Common myeloid progenitor, CD34-positive (primary cell): ENCODE measurements around the gene TEAD1.

Source experiments
- CTCF ChIA-PET: fragments of 350-600 bp; sonication (Branson Sonifier 250); formaldehyde crosslinking; loops from one replicate; lab custom pipeline; 2021; ENCODE audit warnings: antibody characterized with exemption; lab: Charles Lee
- POLR2A ChIA-PET: fragments of 350-600 bp; sonication (Branson Sonifier 250); formaldehyde crosslinking; loops from one replicate; lab custom pipeline; 2021; ENCODE audit warnings: antibody characterized with exemption; lab: Charles Lee
- DNase-seq, 3 donors: peaks; one replicate each; pipeline versions ENCODE4 v3.0.0 to v3.0.0-alpha.2; 2013
- H3K27ac ChIP-seq, 2 experiments: 1 replicate in 1 of 2; 2 replicates in 1 of 2; pipeline ENCODE4 v1.7.0; 2013; ENCODE audit warnings: inconsistent platforms in 2 of 2, low read length in 2 of 2, mild to moderate bottlenecking in 2 of 2, low read depth in 1 of 2, moderate library complexity in 1 of 2; ENCODE audit not compliant: severe bottlenecking in 2 of 2, insufficient read depth in 1 of 2, poor library complexity in 1 of 2
- H3K27me3 ChIP-seq, 5 experiments: replicated peaks in 2 of 5; 1 replicate in 3 of 5; 2 replicates in 2 of 5; pipeline versions ENCODE4 v1.6.1 to v1.7.0; 2013; ENCODE audit warnings: low read length in 4 of 5, mild to moderate bottlenecking in 2 of 5, moderate library complexity in 2 of 5, inconsistent platforms in 1 of 5; ENCODE audit not compliant: insufficient read depth in 5 of 5, control insufficient read depth in 4 of 5
- H3K36me3 ChIP-seq, 4 experiments: 1 replicate in 2 of 4; 2 replicates in 2 of 4; pipeline versions ENCODE4 v1.6.1 to v1.7.0; 2013; ENCODE audit warnings: low read length in 3 of 4, control low read depth in 1 of 4, mild to moderate bottlenecking in 1 of 4; ENCODE audit not compliant: control insufficient read depth in 4 of 4, insufficient read depth in 4 of 4
- H3K4me1 ChIP-seq, 4 experiments: 1 replicate in 3 of 4; 2 replicates in 1 of 4; pipeline versions ENCODE4 v1.6.1 to v1.7.1; 2013; ENCODE audit warnings: low read length in 3 of 4, mild to moderate bottlenecking in 3 of 4, control low read depth in 1 of 4, inconsistent platforms in 1 of 4, moderate library complexity in 1 of 4; ENCODE audit not compliant: control insufficient read depth in 4 of 4, insufficient read depth in 4 of 4; ENCODE audit errors: control extremely low read depth in 1 of 4
- H3K4me3 ChIP-seq, 7 experiments: 1 replicate in 4 of 7; 2 replicates in 3 of 7; pipeline versions ENCODE4 v1.5.1 to v1.7.0; 2013; ENCODE audit warnings: mild to moderate bottlenecking in 7 of 7, low read length in 6 of 7, moderate library complexity in 6 of 7, inconsistent platforms in 2 of 7, low read depth in 2 of 7, control low read depth in 1 of 7; ENCODE audit not compliant: insufficient read depth in 4 of 7, control insufficient read depth in 1 of 7; ENCODE audit errors: extremely low read depth in 1 of 7
- H3K9me3 ChIP-seq, 5 experiments: 1 replicate in 4 of 5; 2 replicates in 1 of 5; pipeline versions ENCODE4 v1.6.1 to v1.7.1; 2013; ENCODE audit warnings: low read length in 4 of 5, mild to moderate bottlenecking in 2 of 5, inconsistent platforms in 1 of 5, low read depth in 1 of 5, moderate library complexity in 1 of 5; ENCODE audit not compliant: control insufficient read depth in 4 of 5, insufficient read depth in 2 of 5; ENCODE audit errors: control extremely low read depth in 1 of 5
- whole genome bisulfite sequencing: methylation state at CpG from one replicate; pipeline ENCODE4 v1.1.5; 2013; ENCODE audit not compliant: insufficient coverage; 5-methylcytosine and 5-hydroxymethylcytosine counted together

TEAD1 gene

GRCh38 chr11:12966002-12966401 lies 291.8 kb downstream of the TEAD1 start:
- POLR2A ChIA-PET: no interaction called here
- Histone ChIP-seq H3K36me3 (no peaks in the 10 kb centered on the region), H3K4me1 (no peaks in the 10 kb centered on the region), H3K27ac (no peak overlapping the region), H3K9me3 (peaks cover 0 to 3% (median 0%) of the 10 kb centered on the region in 5 experiments), H3K27me3 (peaks cover 0 to 3% (median 0%) of the 10 kb centered on the region in 5 experiments), H3K4me3 (no peak overlapping the region)
- CTCF ChIA-PET: interaction anchor here (1.2 to 3.0 kb wide), 5 partner anchors 8 to 186 kb away, joined by 3 to 22 read pairs (median 6); no protein-coding TSS in a partner anchor
- DNase-seq: no peak
- WGBS: 98% methylated on average over 5 of the region's 5 CpGs

DNA sequence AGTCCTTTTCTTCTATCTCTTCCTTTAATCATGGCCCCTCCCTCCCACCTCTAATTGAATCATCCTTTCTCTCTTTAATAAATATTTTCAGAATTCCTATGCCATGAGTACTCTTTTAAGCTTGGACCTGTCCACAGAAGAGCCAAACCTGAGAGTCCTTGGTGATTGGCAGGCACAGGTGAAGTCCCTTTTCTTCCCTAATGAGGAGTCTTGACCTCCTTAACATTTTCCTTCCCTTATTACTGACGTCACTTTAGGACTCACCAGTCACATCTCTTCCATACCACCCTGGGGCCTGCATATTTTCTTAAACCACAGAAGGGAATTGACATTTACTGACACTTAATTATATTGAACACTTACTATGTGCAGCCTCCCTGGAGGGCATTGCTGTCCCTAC lies 293.9 kb downstream of the TEAD1 start:
- H3K36me3 ChIP-seq: no peaks in the 10 kb centered on the region
- no peak overlapping the region for H3K27ac ChIP-seq
- H3K4me1 ChIP-seq: no peaks in the 10 kb centered on the region
- no peak overlapping the region for H3K4me3 ChIP-seq
- DNase-seq: no peak
- WGBS: 100% methylated on average over 1 of the region's 1 CpG
- POLR2A ChIA-PET: no interaction called here
- H3K9me3 ChIP-seq: peaks cover 0 to 3% (median 0%) of the 10 kb centered on the region in 5 experiments
- CTCF ChIA-PET: interaction anchor here (1.3 to 2.0 kb wide), 2 partner anchors 9 to 216 kb away, joined by 5 to 6 read pairs; no protein-coding TSS in a partner anchor
- H3K27me3 ChIP-seq: peaks cover 0 to 3% (median 0%) of the 10 kb centered on the region in 5 experiments

DNA sequence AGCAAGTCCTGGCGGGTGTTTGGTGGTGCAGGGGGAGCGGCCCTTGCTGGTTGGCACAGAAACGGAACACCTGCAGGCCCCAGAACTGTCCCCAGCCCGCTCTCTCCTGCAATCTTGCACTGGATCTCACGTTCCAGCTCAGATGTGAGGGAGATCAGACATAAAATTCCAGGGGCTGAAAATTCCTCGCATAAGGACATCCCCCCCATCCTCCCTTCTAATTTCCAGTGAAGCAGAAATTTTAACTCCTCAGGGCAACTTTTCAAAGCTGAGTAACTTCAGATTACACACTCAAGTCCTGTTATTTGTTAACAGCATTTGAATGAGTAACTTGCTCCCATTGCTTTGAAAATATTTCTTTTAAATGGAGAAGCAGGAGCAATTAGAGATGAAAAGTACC lies 294.6 kb downstream of the TEAD1 start:
- Histone ChIP-seq H3K9me3 (peaks cover 0 to 3% (median 0%) of the 10 kb centered on the region in 5 experiments), H3K27me3 (peaks cover 0 to 3% (median 0%) of the 10 kb centered on the region in 5 experiments), H3K36me3 (no peaks in the 10 kb centered on the region), H3K4me1 (no peaks in the 10 kb centered on the region), H3K27ac (no peak overlapping the region), H3K4me3 (no peak overlapping the region)
- no peak for DNase-seq
- ChIA-PET POLR2A (no interaction called here), CTCF (interaction anchor here (2.0 kb wide), 1 partner anchor 9 kb away, joined by 6 read pairs; no protein-coding TSS in a partner anchor)
- 95% methylated on average over 6 of the region's 6 CpGs for WGBS

GRCh38 chr11:12971955-12972354 lies 297.7 kb downstream of the TEAD1 start:
- no peaks in the 10 kb centered on the region for H3K4me1 ChIP-seq
- POLR2A ChIA-PET: interaction anchor here (0.6 kb wide), 1 partner anchor 382 kb away, joined by 4 read pairs; no protein-coding TSS in a partner anchor

DNA sequence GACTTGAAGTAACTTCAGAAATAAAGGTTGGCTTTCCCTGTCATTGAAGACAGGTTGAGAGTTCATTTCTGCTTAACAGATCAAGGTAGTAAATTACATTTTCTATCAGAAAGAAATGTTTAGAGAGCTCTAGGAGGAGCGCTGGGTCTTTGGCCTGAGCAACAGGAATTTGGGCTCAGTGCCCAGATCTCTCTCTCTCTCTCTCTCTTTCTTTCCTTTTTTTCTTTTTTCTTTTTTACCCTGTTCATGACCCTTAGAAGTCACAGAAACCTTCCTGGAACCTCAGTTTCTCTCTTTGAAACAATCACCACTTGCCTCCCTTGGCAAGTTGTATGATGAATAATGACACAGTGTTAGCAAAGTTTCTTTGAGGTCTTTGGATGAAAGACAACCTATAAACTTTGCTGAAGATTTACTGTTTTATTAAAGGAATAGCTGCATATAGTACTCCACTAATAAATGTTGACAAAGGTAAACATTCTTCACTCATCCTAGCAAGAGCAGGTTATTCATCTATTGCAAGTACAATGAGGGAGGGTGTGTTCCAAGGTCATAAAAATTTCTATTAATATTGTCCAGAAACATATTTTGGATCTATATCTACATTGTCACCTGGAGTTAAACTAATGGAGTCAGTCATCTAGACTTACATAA lies 299.4 kb downstream of the TEAD1 start:
- H3K4me3 ChIP-seq: no peak overlapping the region
- ChIA-PET CTCF (interaction anchor here (2.5 kb wide), 1 partner anchor 9 kb away, joined by 13 read pairs; no protein-coding TSS in a partner anchor), POLR2A (no interaction called here)
- no peak for DNase-seq
- no peak overlapping the region for H3K27ac ChIP-seq
- peaks cover 0 to 3% (median 0%) of the 10 kb centered on the region in 5 experiments for H3K9me3 ChIP-seq
- H3K4me1 ChIP-seq: no peaks in the 10 kb centered on the region
- H3K36me3 ChIP-seq: no peaks in the 10 kb centered on the region
- WGBS: 100% methylated on average over 1 of the region's 1 CpG
- no peaks in the 10 kb centered on the region for H3K27me3 ChIP-seq

More at GRCh38 chr11:12971955-12972354, 297.7 kb downstream of the TEAD1 start:
- CTCF ChIA-PET: interaction anchor here (1.0 kb wide), 1 partner anchor 8 kb away, joined by 3 read pairs; no protein-coding TSS in a partner anchor
- peaks cover 0 to 3% (median 0%) of the 10 kb centered on the region in 5 experiments for H3K9me3 ChIP-seq
- WGBS: 100% methylated on average over 1 of the region's 1 CpG
- H3K27ac ChIP-seq: no peak overlapping the region
- H3K4me3 ChIP-seq: no peak overlapping the region
- H3K36me3 ChIP-seq: no peaks in the 10 kb centered on the region
- DNase-seq: no peak
- no peaks in the 10 kb centered on the region for H3K27me3 ChIP-seq

- no peak overlapping the region for H3K27ac ChIP-seq
- H3K4me3 ChIP-seq: no peak overlapping the region
- H3K9me3 ChIP-seq: peaks cover 0 to under 1% (median 0%) of the 10 kb centered on the region in 5 experiments
- ChIA-PET POLR2A (no interaction called here), CTCF (interaction anchor here (2.5 kb wide), 1 partner anchor 11 kb away, joined by 13 read pairs; no protein-coding TSS in a partner anchor)
- H3K36me3 ChIP-seq: no peaks in the 10 kb centered on the region
- DNase-seq: peak in 2 of 3 donors; percentile 18 to 28
- 55% methylated on average over 2 of the region's 2 CpGs for WGBS
- H3K27me3 ChIP-seq: no peaks in the 10 kb centered on the region
- peaks cover 0 to 3% (median 0%) of the 10 kb centered on the region in 4 experiments for H3K4me1 ChIP-seq
Measured at GRCh38 chr11:12975195-12975594, 301.0 kb downstream of the TEAD1 start.
